MCF 10A (cell line): ENCODE measurements around the gene TYRP1. TPM values are rescaled to one million over a fixed set of nuclear protein-coding genes. Genes with fewer than 3 reads are reported as not detected.

Experiments
- BruUV-seq: library from RNA; stranded (reverse); fragments of 400-500 nt; replicated peaks from 2 replicates; lab custom pipeline; 2021; lab: Mats Ljungman, UMichigan
- CTCF ChIA-PET: fragments of 300-600 bp; sonication (Branson Sonifier 250); formaldehyde crosslinking; extraction: SDS; loops from one replicate; lab custom pipeline; 2021; ENCODE audit warnings: antibody characterized with exemption, inconsistent platforms; lab: Yijun Ruan, JAX
- POLR2A ChIA-PET: fragments of 300-600, 350-650 bp; sonication (Branson Sonifier 250); formaldehyde crosslinking; extraction: SDS; loops from one replicate; lab custom pipeline; 2020; ENCODE audit warnings: antibody characterized with exemption, inconsistent platforms; lab: Yijun Ruan, JAX
- DNase-seq: peaks from one replicate; pipeline ENCODE4 v3.0.0-alpha.2; 2018; ENCODE audit not compliant: unreplicated experiment
- H3K27ac Mint-ChIP-seq: one replicate; pipeline ENCODE4 v1.8.0; 2022; ENCODE audit warnings: mild to moderate bottlenecking, low read depth, mixed read lengths; ENCODE audit not compliant: unreplicated experiment
- H3K27me3 Mint-ChIP-seq: one replicate; pipeline ENCODE4 v1.8.0; 2022; ENCODE audit warnings: mixed read lengths; ENCODE audit not compliant: insufficient read depth, unreplicated experiment
- H3K36me3 Mint-ChIP-seq: one replicate; pipeline ENCODE4 v1.8.0; 2022; ENCODE audit warnings: mild to moderate bottlenecking, moderate library complexity, mixed read lengths; ENCODE audit not compliant: insufficient read depth, unreplicated experiment
- H3K4me1 Mint-ChIP-seq: one replicate; pipeline ENCODE4 v1.8.0; 2022; ENCODE audit warnings: mixed read lengths; ENCODE audit not compliant: insufficient read depth, unreplicated experiment
- H3K4me3 Mint-ChIP-seq: one replicate; pipeline ENCODE4 v1.8.0; 2022; ENCODE audit warnings: mild to moderate bottlenecking, moderate library complexity, mixed read lengths; ENCODE audit not compliant: unreplicated experiment
- H3K9me3 Mint-ChIP-seq: one replicate; pipeline ENCODE4 v1.8.0; 2022; ENCODE audit warnings: mixed read lengths; ENCODE audit not compliant: unreplicated experiment
- CTCF ChIP-seq: fragments of 200-600 bp; IDR thresholded peaks from one replicate; pipeline ENCODE4 v1.8.0; 2022; ENCODE audit warnings: antibody characterized with exemption, mild to moderate bottlenecking; ENCODE audit not compliant: unreplicated experiment
- intact Hi-C: fragments of 100-400 bp; cut with micrococcal nuclease; formaldehyde crosslinking; loops from 2 replicates; pipeline ENCODE4 v1.14.1; 2022
- total RNA-seq: library from RNA; stranded (reverse); gene quantifications from 2 replicates; pipeline ENCODE4 v1.2.3, GENCODE V29; 2022

TYRP1 gene
- total RNA-seq, 1 experiment from 2014 or later: not detected

GRCh38 chr9:12652973-12653372 is 40.2 kb upstream of the TYRP1 start:
- ChIA-PET CTCF (no interaction called here), POLR2A (no interaction called here)
- no peak for TF ChIP-seq CTCF

DNA sequence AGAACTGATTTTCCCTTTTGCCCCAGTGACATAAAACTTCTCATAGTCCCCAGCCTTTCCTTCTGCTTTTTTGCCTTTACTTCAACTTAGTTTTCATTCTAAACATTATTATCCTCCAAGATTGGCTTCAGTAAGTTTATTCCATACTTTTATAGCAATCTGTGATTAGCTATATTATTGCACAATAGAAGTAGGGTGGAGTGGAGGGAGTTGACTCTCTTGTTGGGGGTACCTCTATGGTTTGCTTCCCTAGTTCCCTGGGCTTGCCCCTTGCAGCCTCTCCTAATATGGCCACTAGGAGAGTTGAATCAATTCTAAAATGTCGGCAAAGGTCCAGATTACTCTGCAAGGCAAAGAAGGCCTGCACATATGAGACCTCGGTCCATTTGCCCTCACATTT is 36.4 kb upstream of the TYRP1 start:
- DNase-seq: no peak
- no peak overlapping the region for H3K27ac Mint-ChIP-seq
- ChIA-PET POLR2A (no interaction called here), CTCF (no interaction called here)
- no TSS peak for BruUV-seq
- intact Hi-C loops: no loop called here
- H3K27me3 Mint-ChIP-seq: peaks cover 24% of the 10 kb centered on the region
- H3K4me1 Mint-ChIP-seq: no peaks in the 10 kb centered on the region
- no peaks in the 10 kb centered on the region for H3K9me3 Mint-ChIP-seq
- no peaks in the 10 kb centered on the region for H3K36me3 Mint-ChIP-seq
- TF ChIP-seq CTCF: no peak
- no peak overlapping the region for H3K4me3 Mint-ChIP-seq

More at GRCh38 chr9:12652973-12653372, 40.2 kb upstream of the TYRP1 start:
- H3K4me1 Mint-ChIP-seq: no peaks in the 10 kb centered on the region
- no peaks in the 10 kb centered on the region for H3K36me3 Mint-ChIP-seq
- no peak for DNase-seq
- intact Hi-C loops: no loop called here
- H3K9me3 Mint-ChIP-seq: no peaks in the 10 kb centered on the region
- BruUV-seq: no TSS peak
- H3K4me3 Mint-ChIP-seq: no peak overlapping the region
- H3K27me3 Mint-ChIP-seq: peaks cover 10% of the 10 kb centered on the region
- H3K27ac Mint-ChIP-seq: no peak overlapping the region

- no peak overlapping the region for H3K27ac Mint-ChIP-seq
- no TSS peak for BruUV-seq
- intact Hi-C loops: no loop called here
- no peak for TF ChIP-seq CTCF
- H3K27me3 Mint-ChIP-seq: peaks cover 29% of the 10 kb centered on the region
- H3K9me3 Mint-ChIP-seq: no peaks in the 10 kb centered on the region
- no peaks in the 10 kb centered on the region for H3K36me3 Mint-ChIP-seq
- no peak for DNase-seq
- H3K4me3 Mint-ChIP-seq: no peak overlapping the region
- H3K4me1 Mint-ChIP-seq: no peaks in the 10 kb centered on the region
- CTCF ChIA-PET: interaction anchor here (0.6 kb wide), 1 partner anchor 1821 kb away, joined by 4 read pairs; no protein-coding TSS in a partner anchor
- POLR2A ChIA-PET: no interaction called here
Measured at GRCh38 chr9:12657233-12657632, 36.0 kb upstream of the TYRP1 start.

DNA sequence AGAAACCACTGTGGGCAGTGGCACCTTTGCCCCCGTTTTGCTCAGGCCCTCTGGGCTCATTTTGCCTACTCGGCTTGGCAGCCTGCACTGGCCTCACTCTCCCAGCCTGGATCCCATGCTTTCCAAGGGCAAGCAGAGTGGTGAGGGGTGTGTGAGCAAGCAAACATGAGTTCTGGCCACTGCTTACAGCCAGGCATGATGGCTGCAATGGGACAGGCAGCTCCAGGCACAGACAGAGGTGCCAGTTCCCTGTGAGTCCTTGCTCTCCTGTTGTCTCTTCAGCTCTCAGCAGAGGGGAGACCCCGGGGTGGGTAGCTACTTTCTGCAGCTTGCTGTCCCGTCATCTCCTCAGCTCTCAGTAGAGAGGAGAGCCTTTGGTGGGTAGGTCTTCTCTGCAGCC is 35.2 kb upstream of the TYRP1 start:
- H3K4me3 Mint-ChIP-seq: no peak overlapping the region
- CTCF ChIA-PET: interaction anchor here (0.6 to 0.7 kb wide), 2 partner anchors 19 to 1821 kb away, joined by 3 to 4 read pairs; no protein-coding TSS in a partner anchor
- POLR2A ChIA-PET: no interaction called here
- intact Hi-C loops: no loop called here
- no peak for TF ChIP-seq CTCF
- H3K27ac Mint-ChIP-seq: no peak overlapping the region
- no peaks in the 10 kb centered on the region for H3K36me3 Mint-ChIP-seq
- H3K9me3 Mint-ChIP-seq: no peaks in the 10 kb centered on the region
- no peak for DNase-seq
- H3K4me1 Mint-ChIP-seq: no peaks in the 10 kb centered on the region
- BruUV-seq: no TSS peak
- H3K27me3 Mint-ChIP-seq: peaks cover 36% of the 10 kb centered on the region
